Cardiac fibroblast (primary cell): ENCODE results near the gene ACOXL.
A peak's percentile ranks its signal among the peaks of the same experiment; 100 is the strongest.
"Not testable (repeated sequence)": the region's sequence is repeated elsewhere in the genome, so short reads cannot be mapped to it uniquely, and the experiment has no call there.

Experiments used
- DNase-seq, 2 donors: peaks; one replicate each; pipeline versions ENCODE4 v3.0.0 to v3.0.0-alpha.2; 2010; ENCODE audit warnings: low read depth in 2 of 2
- H3K4me3 ChIP-seq, 2 donors: replicated peaks in 1 of 2; 1 replicate in 1 of 2; 2 replicates in 1 of 2; pipeline ENCODE4 v1.5.1; 2011; ENCODE audit warnings: low read depth in 2 of 2, low read length in 2 of 2, mild to moderate bottlenecking in 2 of 2, moderate library complexity in 1 of 2
- CTCF ChIP-seq: IDR thresholded peaks from one replicate; pipeline ENCODE4 v1.5.1; 2011; ENCODE audit warnings: low read depth, mild to moderate bottlenecking, low read length, inconsistent platforms

Gene ACOXL

GRCh38 chr2:111069722-111070121 is 337.3 kb downstream of the ACOXL start:
- no peak for DNase-seq
- no peak overlapping the region for H3K4me3 ChIP-seq
- TF ChIP-seq CTCF, result no peak

- DNase-seq, result peak; percentile 84 to 93
- H3K4me3 ChIP-seq, result no peak overlapping the region
- no peak for TF ChIP-seq CTCF
These were observed 339.3 kb downstream of the ACOXL start for GRCh38 chr2:111071600-111072171.

GRCh38 chr2:111072220-111072871 is 340.0 kb downstream of the ACOXL start:
- no peak overlapping the region for H3K4me3 ChIP-seq
- no peak for TF ChIP-seq CTCF
- DNase-seq, result peak; percentile 77 to 91

- H3K4me3 ChIP-seq, DNase-seq: not testable (repeated sequence)
These were observed 350.3 kb downstream of the ACOXL start for GRCh38 chr2:111082659-111083058.

- TF ChIP-seq CTCF, result no peak
- H3K4me3 ChIP-seq, result no peak overlapping the region
- no peak for DNase-seq
These were observed 359.4 kb downstream of the ACOXL start for GRCh38 chr2:111091811-111092211.

- no peak for DNase-seq
- H3K4me3 ChIP-seq, result no peak overlapping the region
These were observed 362.3 kb downstream of the ACOXL start for GRCh38 chr2:111094691-111095090.

GRCh38 chr2:111095434-111095833 is 363.1 kb downstream of the ACOXL start:
- no peak overlapping the region for H3K4me3 ChIP-seq
- no peak for TF ChIP-seq CTCF
- no peak for DNase-seq

More at GRCh38 chr2:111094691-111095090, 362.3 kb downstream of the ACOXL start:
- TF ChIP-seq CTCF, result no peak
